Stomach (tissue), 9 donors: ENCODE data around the gene TBCK. TPM values are rescaled to one million over a fixed set of nuclear protein-coding genes. Genes with fewer than 3 reads are reported as not detected.
"Not testable (repeated sequence)": the region's sequence is repeated elsewhere in the genome, so short reads cannot be mapped to it uniquely, and the experiment has no call there.

Source experiments
- DNase-seq, 2 donors: peaks; one replicate each; pipeline versions ENCODE4 v3.0.0 to v3.0.0-alpha.2; 2013 to 2019
- H3K27ac ChIP-seq, 5 donors: fragments of 200-600 bp in 4 of 5; sonication (generic) in 4 of 5; one replicate each; pipeline ENCODE4 v1.5.1; 2013 to 2019; ENCODE audit warnings: mild to moderate bottlenecking in 1 of 5, moderate library complexity in 1 of 5
- H3K27me3 ChIP-seq, 3 donors: fragments of 200-600 bp; sonication (generic); one replicate each; pipeline ENCODE4 v1.5.1; 2017 to 2019; ENCODE audit warnings: mixed run types in 1 of 3
- H3K36me3 ChIP-seq, 4 donors: fragments of 200-600 bp; sonication (generic); 1 replicate in 3 of 4; 2 replicates in 1 of 4; pipeline ENCODE4 v1.5.1; 2016 to 2019
- H3K4me1 ChIP-seq, 4 donors: fragments of 200-600 bp; sonication (generic); one replicate each; pipeline ENCODE4 v1.5.1; 2016 to 2019
- H3K4me3 ChIP-seq, 4 donors: fragments of 200-600 bp; sonication (generic) in 3 of 4; one replicate each; pipeline ENCODE4 v1.5.1; 2016 to 2019; ENCODE audit warnings: mild to moderate bottlenecking in 1 of 4
- H3K9me3 ChIP-seq, 4 donors: fragments of 200-600 bp; sonication (generic); one replicate each; pipeline ENCODE4 v1.5.1; 2016 to 2019
- EP300 ChIP-seq: sonication (generic); formaldehyde crosslinking; IDR thresholded peaks from one replicate; pipeline ENCODE4 v1.6.1; 2017; ENCODE audit warnings: antibody characterized with exemption
- POLR2A ChIP-seq, 4 donors: fragments of 450-650 bp; IDR thresholded peaks; one replicate each; pipeline ENCODE4 v1.6.1; 2016; ENCODE audit warnings: antibody characterized with exemption in 4 of 4, control low read depth in 2 of 4, mild to moderate bottlenecking in 1 of 4, moderate library complexity in 1 of 4
- POLR2AphosphoS5 ChIP-seq, 3 donors: sonication (generic); formaldehyde crosslinking; IDR thresholded peaks; one replicate each; pipeline ENCODE4 v1.6.1; 2016; ENCODE audit warnings: antibody characterized with exemption in 3 of 3
- WGBS, 5 donors: extraction: QIAGEN DNeasy Blood & Tissue Kit in 3 of 5; methylation state at CpG; one replicate each; pipeline versions ENCODE4 v1.1.5 to v1.1.7; 2013 to 2018; 5-methylcytosine and 5-hydroxymethylcytosine counted together
- intact Hi-C: fragments of 100-400 bp; cut with DNase I; formaldehyde crosslinking; loops from one replicate; pipeline ENCODE4 v1.15.1; 2023; ENCODE audit warnings: low total_unique reads
- polyA plus RNA-seq, 3 donors: library from polyadenylated mRNA; stranded (reverse); fragments of 200-250 nt; gene quantifications; one replicate each; pipeline ENCODE4 v1.2.3, GENCODE V29; 2013
- total RNA-seq, 5 donors: library from RNA; depleted of rRNA; stranded (reverse); fragments of >200 nt; gene quantifications; one replicate each; pipeline versions ENCODE4 v1.1.0 to v1.2.3, GENCODE V29; 2014 to 2016
- TF ChIP-seq, protein P1 (sequence below), 7 experiments: fragments of 450-650 bp in 4 of 7; fragments of 200-600 bp in 3 of 7; sonication (generic) in 3 of 7; IDR thresholded peaks; one replicate each; pipeline ENCODE4 v1.5.1; 2016 to 2019; ENCODE audit warnings: antibody characterized with exemption in 7 of 7, control low read depth in 2 of 7, mild to moderate bottlenecking in 1 of 7
- donor health status: healthy with polysubstance abuse.
- donor health status: Bipolar disorder and iron deficiency.
- donor health status: healthy.

Gene TBCK
- total and polyA plus RNA-seq, 8 donors, result 3.2 to 140 (median 28.0) TPM

DNA sequence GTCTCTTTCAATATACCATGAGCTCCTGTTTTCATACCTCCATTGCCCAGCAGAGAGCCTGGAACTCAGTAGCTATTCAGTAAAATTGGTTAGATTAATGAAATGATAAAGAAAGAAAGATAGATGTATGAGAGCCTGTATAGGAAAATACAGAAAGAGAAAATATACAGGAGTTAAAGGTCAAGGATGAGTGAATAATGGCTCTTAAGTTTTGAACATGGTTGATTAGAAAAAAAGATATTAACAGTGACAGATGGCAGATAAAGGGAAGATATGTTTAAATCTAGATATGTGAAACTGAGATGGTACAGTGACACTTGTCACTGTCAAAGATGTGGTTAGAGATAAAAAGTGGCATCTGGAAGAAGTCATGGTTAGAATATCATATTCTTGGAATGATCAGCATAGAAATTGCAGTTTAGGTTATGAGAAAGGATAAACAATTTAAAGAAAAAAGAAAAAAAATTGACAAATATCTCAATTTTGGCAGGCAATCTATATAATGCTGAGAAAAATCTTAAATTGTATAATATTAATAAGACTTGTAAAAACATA lies 179.2 kb downstream of the TBCK start:
- peaks cover 0 to 30% (median 12%) of the 10 kb centered on the region in 4 donors for H3K36me3 ChIP-seq
- no peak for DNase-seq
- H3K4me1 ChIP-seq, result no peaks in the 10 kb centered on the region
- intact Hi-C loops, result no loop called here
- H3K4me3 ChIP-seq, result no peak overlapping the region
- H3K27me3 ChIP-seq, result no peaks in the 10 kb centered on the region
- H3K9me3 ChIP-seq, result peaks cover 0 to 7% (median 6%) of the 10 kb centered on the region in 4 donors
- H3K27ac ChIP-seq, result no peak overlapping the region
- TF ChIP-seq EP300 (no peak), POLR2A (IDR thresholded peaks at IDR 0.05) (no peak), POLR2AphosphoS5 (IDR thresholded peaks at IDR 0.05) (no peak)
- TF ChIP-seq, protein P1, sequence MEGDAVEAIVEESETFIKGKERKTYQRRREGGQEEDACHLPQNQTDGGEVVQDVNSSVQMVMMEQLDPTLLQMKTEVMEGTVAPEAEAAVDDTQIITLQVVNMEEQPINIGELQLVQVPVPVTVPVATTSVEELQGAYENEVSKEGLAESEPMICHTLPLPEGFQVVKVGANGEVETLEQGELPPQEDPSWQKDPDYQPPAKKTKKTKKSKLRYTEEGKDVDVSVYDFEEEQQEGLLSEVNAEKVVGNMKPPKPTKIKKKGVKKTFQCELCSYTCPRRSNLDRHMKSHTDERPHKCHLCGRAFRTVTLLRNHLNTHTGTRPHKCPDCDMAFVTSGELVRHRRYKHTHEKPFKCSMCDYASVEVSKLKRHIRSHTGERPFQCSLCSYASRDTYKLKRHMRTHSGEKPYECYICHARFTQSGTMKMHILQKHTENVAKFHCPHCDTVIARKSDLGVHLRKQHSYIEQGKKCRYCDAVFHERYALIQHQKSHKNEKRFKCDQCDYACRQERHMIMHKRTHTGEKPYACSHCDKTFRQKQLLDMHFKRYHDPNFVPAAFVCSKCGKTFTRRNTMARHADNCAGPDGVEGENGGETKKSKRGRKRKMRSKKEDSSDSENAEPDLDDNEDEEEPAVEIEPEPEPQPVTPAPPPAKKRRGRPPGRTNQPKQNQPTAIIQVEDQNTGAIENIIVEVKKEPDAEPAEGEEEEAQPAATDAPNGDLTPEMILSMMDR (IDR thresholded peaks at IDR 0.05), result no peak

DNA sequence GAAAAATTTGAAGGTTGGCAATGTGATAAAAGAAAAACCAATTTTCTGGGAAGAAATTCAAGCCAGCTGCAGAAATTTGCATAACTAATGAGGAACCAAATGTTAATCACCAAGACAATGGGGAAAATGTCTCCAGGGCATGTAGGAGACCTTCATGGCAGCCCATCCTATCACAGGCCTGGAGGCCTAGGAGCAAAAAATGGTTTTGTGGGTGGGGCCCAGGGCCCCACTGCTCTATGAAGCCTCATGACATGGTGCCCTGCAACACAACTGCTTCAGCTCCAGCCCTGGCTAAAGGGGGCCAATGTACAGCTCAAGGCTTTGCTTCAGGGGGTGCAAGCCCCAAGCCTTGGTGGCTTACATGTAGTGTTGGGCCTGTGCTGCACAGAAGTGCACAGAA lies 184.0 kb downstream of the TBCK start:
- Histone ChIP-seq H3K4me3 (no peak overlapping the region), H3K36me3 (peaks cover 0 to 38% (median 12%) of the 10 kb centered on the region in 4 donors), H3K27me3 (no peaks in the 10 kb centered on the region), H3K27ac (no peak overlapping the region), H3K9me3 (peaks cover 0 to 9% (median 8%) of the 10 kb centered on the region in 4 donors), H3K4me1 (no peaks in the 10 kb centered on the region)
- intact Hi-C loops, result no loop called here
- no peak for TF ChIP-seq POLR2AphosphoS5 (IDR thresholded peaks at IDR 0.05)
- no peak for TF ChIP-seq EP300
- TF ChIP-seq, protein P1 (IDR thresholded peaks at IDR 0.05), result no peak
- TF ChIP-seq POLR2A (IDR thresholded peaks at IDR 0.05), result no peak
- no peak for DNase-seq

DNA sequence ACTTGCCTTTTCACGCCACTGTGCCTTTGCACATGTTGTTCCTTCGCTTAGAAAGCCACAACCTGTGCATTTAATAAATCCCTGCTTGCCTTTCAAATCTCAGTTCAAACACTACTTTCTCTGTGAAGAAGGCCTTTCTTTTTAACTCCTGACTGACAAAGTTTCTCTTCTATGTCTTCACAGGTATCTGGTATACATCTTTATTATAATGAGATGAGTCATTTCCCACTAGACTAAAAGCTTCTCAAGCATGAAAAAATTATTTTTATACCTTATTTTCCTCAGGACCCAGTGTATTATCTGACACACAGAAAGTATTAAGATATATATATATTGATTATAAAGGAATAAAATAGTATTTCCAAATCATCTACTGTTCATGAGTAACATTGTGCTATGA lies 189.9 kb downstream of the TBCK start:
- H3K27ac ChIP-seq, result no peak overlapping the region
- no peaks in the 10 kb centered on the region for H3K27me3 ChIP-seq
- H3K36me3 ChIP-seq, result peaks cover 0 to 7% (median 5%) of the 10 kb centered on the region in 4 donors
- 95 to 100% (median 98%) methylated on average over 2 of the region's 2 CpGs for WGBS, 5 donors
- intact Hi-C loops, result no loop called here
- DNase-seq, result no peak
- H3K9me3 ChIP-seq, result no peaks in the 10 kb centered on the region
- TF ChIP-seq, protein P1 (IDR thresholded peaks at IDR 0.05), result no peak
- TF ChIP-seq POLR2A (IDR thresholded peaks at IDR 0.05) (no peak), POLR2AphosphoS5 (IDR thresholded peaks at IDR 0.05) (no peak)
- no peak overlapping the region for H3K4me3 ChIP-seq
- H3K4me1 ChIP-seq, result no peaks in the 10 kb centered on the region

DNA sequence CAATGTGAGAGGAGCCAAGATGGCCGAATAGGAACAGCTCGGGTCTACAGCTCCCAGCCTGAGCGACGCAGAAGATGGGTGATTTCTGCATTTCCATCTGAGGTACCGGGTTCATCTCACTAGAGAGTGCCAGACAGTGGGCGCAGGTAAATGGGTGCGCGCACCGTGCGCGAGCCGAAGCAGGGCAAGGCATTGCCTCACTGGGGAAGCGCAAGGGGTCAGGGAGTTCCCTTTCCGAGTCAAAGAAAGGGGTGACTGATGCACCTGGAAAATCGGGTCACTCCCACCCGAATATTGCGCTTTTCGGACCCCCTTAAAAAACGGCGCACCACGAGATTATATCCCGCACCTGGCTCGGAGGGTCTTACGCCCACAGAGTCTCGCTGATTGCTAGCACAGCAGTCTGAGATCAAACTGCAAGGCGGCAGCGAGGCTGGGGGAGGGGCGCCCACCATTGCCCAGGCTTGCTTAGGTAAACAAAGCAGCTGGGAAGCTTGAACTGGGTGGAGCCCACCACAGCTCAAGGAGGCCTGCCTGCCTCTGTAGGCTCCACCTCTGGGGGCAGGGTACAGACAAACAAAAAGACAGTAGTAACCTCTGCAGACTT lies 196.0 kb downstream of the TBCK start:
- 96 to 98% (median 96%) methylated on average over 24 to 25 of the region's 28 CpGs for WGBS, 5 donors
- H3K4me1 ChIP-seq, H3K27ac ChIP-seq, DNase-seq, intact Hi-C loops, H3K9me3 ChIP-seq, H3K4me3 ChIP-seq, H3K27me3 ChIP-seq: not testable (repeated sequence)
- peaks cover 4 to 19% (median 16%) of the 10 kb centered on the region in 4 donors for H3K36me3 ChIP-seq

DNA sequence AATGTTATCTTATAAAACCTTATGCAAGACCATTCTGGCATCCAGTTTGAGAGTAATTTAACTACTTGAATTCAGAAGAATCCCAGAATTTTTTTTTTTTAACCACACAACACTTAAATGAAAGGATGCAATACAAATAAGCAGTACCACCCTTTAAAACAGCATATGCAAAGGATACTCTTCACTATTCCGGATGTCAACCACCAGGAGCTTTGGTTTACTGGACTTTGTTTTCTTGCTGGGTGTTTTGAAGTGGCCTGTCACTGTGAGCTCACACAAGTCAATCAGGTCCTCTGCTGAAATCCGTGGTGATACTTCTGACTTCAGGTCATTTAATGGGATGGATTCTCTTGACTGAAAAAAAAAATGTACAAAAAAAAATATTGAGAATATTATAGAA lies 200.0 kb downstream of the TBCK start:
- TF ChIP-seq POLR2AphosphoS5 (IDR thresholded peaks at IDR 0.05) (no peak), POLR2A (IDR thresholded peaks at IDR 0.05) (no peak), EP300 (no peak)
- TF ChIP-seq, protein P1 (IDR thresholded peaks at IDR 0.05), result no peak
- peaks cover 2 to 36% (median 22%) of the 10 kb centered on the region in 4 donors for H3K9me3 ChIP-seq
- H3K36me3 ChIP-seq, result peaks cover 4 to 59% (median 54%) of the 10 kb centered on the region in 4 donors
- H3K27me3 ChIP-seq, result no peaks in the 10 kb centered on the region
- H3K4me3 ChIP-seq, result no peak overlapping the region
- no peak overlapping the region for H3K27ac ChIP-seq
- no peaks in the 10 kb centered on the region for H3K4me1 ChIP-seq
- 89 to 99% (median 98%) methylated on average over 2 of the region's 2 CpGs for whole genome bisulfite sequencing, 5 donors
- DNase-seq, result no peak
- intact Hi-C loops, result no loop called here
